ACHN (cell line): Measurements from ENCODE around the gene MPO.

ENCODE experiments used
- DNase-seq: peaks from one replicate; pipeline ENCODE4 v3.0.0-alpha.2; 2015
- in situ Hi-C: cut with HindIII; loops from 2 replicates; pipeline ENCODE4 v1.10.0; 2017; ENCODE audit warnings: low sequenced_read_pairs, low pct_ligation_motif_present, low pct_unique_long_range_greater_than_20kb

The MPO gene

GRCh38 chr17:58224315-58224714, 56.4 kb downstream of the MPO start:
- peak; percentile 77 for DNase-seq
- in situ Hi-C loops: no loop called here
